Measurements from ENCODE around the gene TRAP1. TPM values are rescaled to one million over a fixed set of nuclear protein-coding genes. Genes with fewer than 3 reads are reported as not detected.
A peak's percentile ranks its signal among the peaks of the same experiment; 100 is the strongest.

Gene TRAP1
- total RNA-seq, 4 donors from 2014 or later, result 31.8 to 231 (median 57.1) TPM

DNA sequence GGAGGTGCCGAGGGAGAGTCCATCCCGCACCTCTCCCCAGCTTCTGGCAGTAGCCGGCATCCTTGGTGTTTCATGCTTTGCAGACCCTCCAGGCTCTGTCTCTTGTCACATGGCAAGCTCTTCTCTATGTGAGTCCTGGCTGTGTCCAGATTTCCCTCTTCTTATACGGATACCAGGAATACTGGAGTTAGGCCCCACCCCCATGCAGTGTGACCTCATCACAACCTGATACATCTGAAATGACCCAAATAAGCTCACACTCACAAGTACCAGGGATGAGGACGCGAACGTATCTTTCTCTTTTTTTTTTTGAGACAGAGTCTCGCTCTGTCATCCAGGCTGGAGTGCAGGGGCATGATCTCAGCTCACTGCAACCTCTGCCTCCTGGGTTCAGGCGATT, 23.3 kb downstream of the TRAP1 start:
- 90 to 98% methylated on average over 7 to 9 of the region's 9 CpGs for WGBS, 2 donors (ENCODE audit: low coverage in 1 of 2)
- in situ Hi-C loops (cut with MboI; ENCODE audit: low pct_ligation_motif_present in 1 of 4, low pct_unique_long_range_greater_than_20kb in 1 of 4, low sequenced_read_pairs in 3 of 4) (loop anchor here in 2 of 4 donors (10.0 to 25.0 kb wide), 2 partner anchors 181 to 193 kb away; partner anchors contain the start of gene CREBBP (in 1 of the 2)), intact Hi-C loops (cut with DNase I; ENCODE audit: low total_unique reads) (no loop called here)
- H3K27me3 ChIP-seq, result no peaks in the 10 kb centered on the region
- no peak overlapping the region for H3K4me3 ChIP-seq
- peaks cover 0 to 13% (median 2%) of the 10 kb centered on the region in 4 donors for H3K4me1 ChIP-seq
- H3K36me3 ChIP-seq, result no peaks in the 10 kb centered on the region
- no peak for DNase-seq
- no peaks in the 10 kb centered on the region for H3K9me3 ChIP-seq
- TF ChIP-seq EP300 (IDR thresholded peaks at IDR 0.05; ENCODE audit: low read depth), result no peak
- no peak overlapping the region for H3K27ac ChIP-seq

DNA sequence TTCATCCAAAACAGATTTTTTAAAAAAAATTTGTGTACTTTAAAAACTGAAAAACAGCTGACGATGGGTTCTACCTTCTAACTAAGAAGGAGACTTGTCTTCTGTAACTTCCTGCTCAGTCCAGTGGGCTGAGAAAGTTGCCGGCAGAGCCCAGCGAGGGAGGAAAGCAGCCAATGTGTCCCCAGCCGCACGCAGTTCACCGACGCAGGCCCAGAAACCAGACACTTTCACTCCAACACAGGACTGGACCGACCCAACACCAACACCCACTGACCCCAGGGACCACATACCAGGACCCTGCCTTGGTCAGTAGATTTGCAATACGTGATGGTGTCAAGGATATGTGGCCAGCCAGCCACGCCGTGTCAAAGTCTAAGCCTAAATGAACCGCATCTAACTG, 25.6 kb downstream of the TRAP1 start:
- TF ChIP-seq POLR2AphosphoS5 (IDR thresholded peaks at IDR 0.05), result no peak
- TF ChIP-seq, protein P1, sequence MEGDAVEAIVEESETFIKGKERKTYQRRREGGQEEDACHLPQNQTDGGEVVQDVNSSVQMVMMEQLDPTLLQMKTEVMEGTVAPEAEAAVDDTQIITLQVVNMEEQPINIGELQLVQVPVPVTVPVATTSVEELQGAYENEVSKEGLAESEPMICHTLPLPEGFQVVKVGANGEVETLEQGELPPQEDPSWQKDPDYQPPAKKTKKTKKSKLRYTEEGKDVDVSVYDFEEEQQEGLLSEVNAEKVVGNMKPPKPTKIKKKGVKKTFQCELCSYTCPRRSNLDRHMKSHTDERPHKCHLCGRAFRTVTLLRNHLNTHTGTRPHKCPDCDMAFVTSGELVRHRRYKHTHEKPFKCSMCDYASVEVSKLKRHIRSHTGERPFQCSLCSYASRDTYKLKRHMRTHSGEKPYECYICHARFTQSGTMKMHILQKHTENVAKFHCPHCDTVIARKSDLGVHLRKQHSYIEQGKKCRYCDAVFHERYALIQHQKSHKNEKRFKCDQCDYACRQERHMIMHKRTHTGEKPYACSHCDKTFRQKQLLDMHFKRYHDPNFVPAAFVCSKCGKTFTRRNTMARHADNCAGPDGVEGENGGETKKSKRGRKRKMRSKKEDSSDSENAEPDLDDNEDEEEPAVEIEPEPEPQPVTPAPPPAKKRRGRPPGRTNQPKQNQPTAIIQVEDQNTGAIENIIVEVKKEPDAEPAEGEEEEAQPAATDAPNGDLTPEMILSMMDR (IDR thresholded peaks at IDR 0.05), result no peak
- no peak for TF ChIP-seq EP300 (IDR thresholded peaks at IDR 0.05; ENCODE audit: low read depth)
- no peak for TF ChIP-seq POLR2A (IDR thresholded peaks at IDR 0.05)
- H3K4me3 ChIP-seq, result no peak overlapping the region
- no peak overlapping the region for H3K27ac ChIP-seq
- in situ Hi-C loops (cut with MboI; ENCODE audit: low pct_ligation_motif_present in 1 of 4, low pct_unique_long_range_greater_than_20kb in 1 of 4, low sequenced_read_pairs in 3 of 4), result loop anchor here in 2 of 4 donors (10.0 to 25.0 kb wide), 2 partner anchors 183 to 196 kb away; partner anchors contain the start of gene CREBBP (in 1 of the 2)
- H3K4me1 ChIP-seq, result peaks cover 0 to 13% (median 2%) of the 10 kb centered on the region in 4 donors
- H3K9me3 ChIP-seq, result no peaks in the 10 kb centered on the region
- no peak for DNase-seq
- 90 to 92% methylated on average over 6 to 12 of the region's 12 CpGs for WGBS, 2 donors (ENCODE audit: low coverage in 1 of 2)
- H3K27me3 ChIP-seq, result no peaks in the 10 kb centered on the region
- intact Hi-C loops (cut with DNase I; ENCODE audit: low total_unique reads), result no loop called here
- no peaks in the 10 kb centered on the region for H3K36me3 ChIP-seq

DNA sequence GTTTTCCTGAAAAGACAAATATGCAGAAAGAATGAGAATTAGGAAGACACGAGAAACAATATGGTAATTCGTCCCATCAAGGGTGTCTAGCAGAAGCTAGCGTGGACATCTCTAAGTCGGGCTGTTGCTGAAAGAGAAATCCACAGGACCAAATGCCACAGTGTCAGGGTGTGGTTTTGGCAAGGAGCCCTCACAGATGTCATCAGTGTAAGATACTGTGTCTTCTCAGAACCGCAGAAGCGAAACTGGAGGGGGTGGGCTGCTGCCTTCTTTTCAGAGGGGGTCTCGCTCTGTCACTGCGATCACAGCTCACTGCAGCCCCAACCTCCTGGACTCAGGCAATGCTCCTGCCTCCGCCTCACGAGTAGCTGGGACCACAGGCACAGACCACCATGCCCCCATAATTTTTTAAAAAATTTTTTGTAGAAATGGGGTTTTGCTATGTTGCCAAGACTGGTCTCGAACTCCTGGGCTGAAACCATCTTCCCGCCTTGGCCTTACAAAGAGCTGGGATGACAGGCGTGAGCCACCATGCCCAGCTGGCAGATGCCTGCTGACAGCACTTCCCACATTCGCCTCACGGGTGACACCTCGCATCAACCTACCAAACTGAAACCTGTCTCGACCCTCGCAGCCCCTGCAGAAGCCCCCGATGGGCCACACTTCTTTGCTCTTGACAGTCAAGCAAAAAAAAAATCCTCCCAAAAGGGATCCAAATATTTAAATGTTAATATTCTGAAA, 26.2 kb downstream of the TRAP1 start:
- no peak for DNase-seq
- H3K36me3 ChIP-seq, result peaks cover 0 to 3% (median under 1%) of the 10 kb centered on the region in 4 donors
- TF ChIP-seq POLR2AphosphoS5 (IDR thresholded peaks at IDR 0.05), result no peak
- no peak for TF ChIP-seq EP300 (IDR thresholded peaks at IDR 0.05; ENCODE audit: low read depth)
- H3K4me3 ChIP-seq, result peak overlapping the region in 1 of 4 donors; percentile 30
- peak overlapping the region; percentile 45 to 74 (median 62) for H3K27ac ChIP-seq
- 83 to 87% methylated on average over 5 to 19 of the region's 19 CpGs for WGBS, 2 donors (ENCODE audit: low coverage in 1 of 2)
- intact Hi-C loops (cut with DNase I; ENCODE audit: low total_unique reads) (loop anchor here (1.0 kb wide), 1 partner anchor 189 kb away; the partner anchor contains the start of gene CREBBP), in situ Hi-C loops (cut with MboI; ENCODE audit: low pct_ligation_motif_present in 1 of 4, low pct_unique_long_range_greater_than_20kb in 1 of 4, low sequenced_read_pairs in 3 of 4) (loop anchor here in 2 of 4 donors (10.0 to 25.0 kb wide), 2 partner anchors 184 to 196 kb away; partner anchors contain the start of gene CREBBP (in 1 of the 2))
- H3K27me3 ChIP-seq, result no peaks in the 10 kb centered on the region
- H3K4me1 ChIP-seq, result peaks cover 0 to 13% (median 2%) of the 10 kb centered on the region in 4 donors
- no peaks in the 10 kb centered on the region for H3K9me3 ChIP-seq

DNA sequence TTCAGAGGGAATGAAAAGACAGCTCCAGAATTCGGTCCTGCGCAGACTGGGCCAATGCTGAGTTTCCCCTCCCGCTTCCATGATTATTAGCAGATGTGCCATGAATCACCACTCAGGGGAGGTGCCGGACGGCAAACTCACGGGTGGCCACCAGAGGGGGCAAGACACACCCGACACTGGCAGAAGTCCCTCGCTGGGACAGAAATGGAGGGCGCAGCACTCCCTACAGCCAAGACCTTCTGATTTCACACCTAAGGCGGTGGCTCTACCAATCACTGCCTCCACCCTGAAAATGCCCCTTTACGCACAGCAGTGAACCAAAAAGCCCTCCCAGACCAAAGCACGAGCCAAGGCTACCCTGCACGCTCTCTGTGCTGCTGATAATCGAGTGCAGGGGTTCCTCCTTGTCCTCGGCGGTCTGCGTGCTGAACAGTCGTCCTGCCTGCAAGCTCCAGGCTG, 26.8 kb downstream of the TRAP1 start:
- 34 to 50% methylated on average over 4 to 17 of the region's 18 CpGs for WGBS, 2 donors (ENCODE audit: low coverage in 1 of 2)
- Histone ChIP-seq H3K9me3 (no peaks in the 10 kb centered on the region), H3K36me3 (peaks cover 0 to 7% (median 3%) of the 10 kb centered on the region in 4 donors), H3K4me3 (peak overlapping the region in 1 of 4 donors; percentile 30), H3K4me1 (peaks cover 0 to 13% (median 2%) of the 10 kb centered on the region in 4 donors), H3K27me3 (no peaks in the 10 kb centered on the region), H3K27ac (peak overlapping the region; percentile 45 to 74 (median 62))
- peak; percentile 89 for DNase-seq
- in situ Hi-C loops (cut with MboI; ENCODE audit: low pct_ligation_motif_present in 1 of 4, low pct_unique_long_range_greater_than_20kb in 1 of 4, low sequenced_read_pairs in 3 of 4) (loop anchor here in 2 of 4 donors (10.0 to 25.0 kb wide), 2 partner anchors 184 to 197 kb away; partner anchors contain the start of gene CREBBP (in 1 of the 2)), intact Hi-C loops (cut with DNase I; ENCODE audit: low total_unique reads) (loop anchor here (1.0 kb wide), 1 partner anchor 190 kb away; the partner anchor contains the start of gene CREBBP)
- TF ChIP-seq, protein P1 (IDR thresholded peaks at IDR 0.05), result peak; percentile 89 to 94 (median 93)
- TF ChIP-seq POLR2AphosphoS5 (IDR thresholded peaks at IDR 0.05), result peak in 1 of 3 donors; percentile 58
- TF ChIP-seq POLR2A (IDR thresholded peaks at IDR 0.05), result no peak
- TF ChIP-seq EP300 (IDR thresholded peaks at IDR 0.05; ENCODE audit: low read depth), result no peak

DNA sequence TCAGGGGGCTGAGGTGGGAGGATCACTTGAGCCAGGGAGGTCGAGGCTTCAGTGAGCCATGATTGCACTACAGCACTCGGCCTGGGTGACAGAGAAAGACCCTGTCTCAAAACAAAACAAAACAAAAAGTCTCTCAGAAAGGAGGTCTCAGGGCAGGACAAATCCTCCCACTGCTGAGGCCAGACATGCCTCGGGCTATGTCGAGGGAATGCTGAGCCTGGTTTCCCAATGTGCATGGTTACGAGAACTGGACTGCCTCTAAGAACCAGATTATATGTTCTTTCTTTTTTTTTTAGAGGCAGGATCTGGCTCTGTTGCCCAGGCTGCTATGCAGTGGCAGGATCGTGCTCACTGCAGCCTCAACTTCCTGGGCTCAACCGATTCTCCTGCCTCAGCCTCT, 27.6 kb downstream of the TRAP1 start:
- Histone ChIP-seq H3K4me3 (no peak overlapping the region), H3K9me3 (no peaks in the 10 kb centered on the region), H3K27ac (peak overlapping the region in 2 of 4 donors; percentile 26 to 53), H3K4me1 (peaks cover 0 to 13% (median 2%) of the 10 kb centered on the region in 4 donors), H3K36me3 (peaks cover 0 to 10% (median 3%) of the 10 kb centered on the region in 4 donors), H3K27me3 (no peaks in the 10 kb centered on the region)
- in situ Hi-C loops (cut with MboI; ENCODE audit: low pct_ligation_motif_present in 1 of 4, low pct_unique_long_range_greater_than_20kb in 1 of 4, low sequenced_read_pairs in 3 of 4) (loop anchor here in 2 of 4 donors (10.0 to 25.0 kb wide), 2 partner anchors 185 to 198 kb away; partner anchors contain the start of gene CREBBP (in 1 of the 2)), intact Hi-C loops (cut with DNase I; ENCODE audit: low total_unique reads) (loop anchor here (1.0 kb wide), 1 partner anchor 191 kb away; the partner anchor contains the start of gene CREBBP)
- DNase-seq, result no peak
- no peak for TF ChIP-seq EP300 (IDR thresholded peaks at IDR 0.05; ENCODE audit: low read depth)
- TF ChIP-seq POLR2AphosphoS5 (IDR thresholded peaks at IDR 0.05), result no peak
- TF ChIP-seq, protein P1 (IDR thresholded peaks at IDR 0.05), result no peak
- no peak for TF ChIP-seq POLR2A (IDR thresholded peaks at IDR 0.05)
- 88 to 100% methylated on average over 3 to 7 of the region's 7 CpGs for WGBS, 2 donors (ENCODE audit: low coverage in 1 of 2)

Measured in transverse colon (tissue), 4 donors.